Stimulated activated CD4-positive, alpha-beta T cell treated with anti-CD3 and anti-CD28 coated beads, TNF-alpha, amount 100 ng/mL, for 24 hours (primary cell): Measurements from ENCODE around the gene TUFT1.
A peak's percentile ranks its signal among the peaks of the same experiment; 100 is the strongest.
"Not testable (repeated sequence)": the region's sequence is repeated elsewhere in the genome, so short reads cannot be mapped to it uniquely, and the experiment has no call there.

Experiments used
- DNase-seq, 3 experiments: peaks; one replicate each; pipeline ENCODE4 v3.0.0-alpha.2; 2020; ENCODE audit warnings: low read depth in 3 of 3

TUFT1 gene

DNA sequence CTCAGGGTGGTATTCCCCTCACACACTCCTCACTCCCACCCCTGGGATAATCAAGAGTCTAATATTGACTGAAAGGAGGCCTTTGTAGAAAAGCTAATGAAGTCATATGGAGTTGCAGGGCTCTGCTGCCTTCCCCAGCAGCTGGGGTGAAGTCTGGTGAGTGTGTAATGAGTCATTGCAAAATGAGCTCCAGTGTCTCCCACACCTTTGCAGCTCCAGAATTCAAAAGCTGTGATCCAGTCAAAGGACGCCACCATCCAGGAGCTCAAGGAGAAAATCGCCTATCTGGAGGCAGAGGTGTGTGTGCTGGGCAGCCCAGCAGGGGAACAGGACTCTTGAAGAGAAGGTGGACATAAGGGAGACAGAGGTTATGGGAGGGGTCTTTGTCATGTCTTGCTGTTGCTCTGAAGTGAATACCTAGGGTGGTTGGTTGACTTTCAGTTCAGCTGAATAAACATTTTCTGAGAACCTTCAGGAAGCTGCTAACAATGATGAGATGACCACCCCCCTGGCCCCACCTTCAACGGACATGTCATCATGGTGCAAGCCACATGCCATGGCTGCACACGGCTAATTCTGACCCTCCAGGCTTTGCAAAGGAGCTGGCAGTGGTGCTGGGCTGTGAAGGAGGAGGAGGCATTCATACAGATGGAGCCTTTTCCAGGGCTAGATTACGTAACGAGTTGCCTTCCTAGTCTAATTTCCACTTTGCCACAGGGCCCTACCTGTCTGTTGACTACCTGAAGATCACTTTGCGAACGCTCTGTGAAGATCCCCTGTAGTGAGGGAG lies 39.5 kb downstream of the TUFT1 start:
- no peak for DNase-seq

GRCh38 chr1:151581451-151581850 lies 41.3 kb downstream of the TUFT1 start:
- DNase-seq, result no peak

- DNase-seq, result no peak
These were observed 41.8 kb downstream of the TUFT1 start for GRCh38 chr1:151581921-151582320.

DNA sequence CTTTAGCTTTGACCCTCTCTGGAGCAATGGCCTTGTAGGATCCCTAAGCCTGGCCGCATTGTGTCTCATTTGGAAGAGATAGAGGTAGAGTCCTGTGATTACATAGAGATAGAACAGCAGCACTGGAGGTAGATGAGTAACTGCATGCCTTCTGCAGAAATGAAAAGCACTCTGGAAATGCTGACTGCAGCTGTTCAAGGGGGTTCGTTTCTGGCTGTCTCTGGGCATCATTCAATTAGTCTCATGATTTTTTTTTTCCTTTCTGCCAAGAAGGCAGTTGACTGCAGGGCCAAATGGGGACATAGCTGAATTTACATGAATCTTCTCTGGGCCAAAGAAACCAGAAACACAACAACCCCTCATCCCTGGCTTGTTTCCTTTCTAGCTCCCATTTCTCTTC lies 43.7 kb downstream of the TUFT1 start:
- DNase-seq, result no peak

GRCh38 chr1:151584278-151584677 lies 44.2 kb downstream of the TUFT1 start:
- DNase-seq, result no peak

DNA sequence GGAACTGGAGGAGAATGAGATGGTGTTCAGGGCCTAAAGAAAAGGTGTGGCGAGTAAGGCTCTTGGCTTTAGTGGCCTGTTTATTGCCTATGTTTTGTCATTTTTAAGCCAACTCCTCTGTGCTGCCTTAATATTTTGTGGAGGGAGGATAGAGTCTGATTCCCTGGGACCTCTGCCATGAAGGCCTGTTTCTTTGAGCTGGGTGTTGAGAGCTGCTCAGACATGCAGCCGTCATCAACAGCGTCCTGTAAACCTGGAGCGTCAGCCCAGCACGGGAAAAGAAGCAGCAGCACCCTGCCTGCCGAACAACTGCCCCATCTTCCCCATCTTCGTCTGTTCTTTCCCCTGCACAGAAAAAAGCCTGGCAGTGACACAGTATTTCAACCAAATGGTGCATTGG lies 44.7 kb downstream of the TUFT1 start:
- no peak for DNase-seq

- no peak for DNase-seq
These were observed 45.5 kb downstream of the TUFT1 start for GRCh38 chr1:151585622-151586021.

GRCh38 chr1:151590961-151591360 lies 50.9 kb downstream of the TUFT1 start:
- no peak for DNase-seq

DNA sequence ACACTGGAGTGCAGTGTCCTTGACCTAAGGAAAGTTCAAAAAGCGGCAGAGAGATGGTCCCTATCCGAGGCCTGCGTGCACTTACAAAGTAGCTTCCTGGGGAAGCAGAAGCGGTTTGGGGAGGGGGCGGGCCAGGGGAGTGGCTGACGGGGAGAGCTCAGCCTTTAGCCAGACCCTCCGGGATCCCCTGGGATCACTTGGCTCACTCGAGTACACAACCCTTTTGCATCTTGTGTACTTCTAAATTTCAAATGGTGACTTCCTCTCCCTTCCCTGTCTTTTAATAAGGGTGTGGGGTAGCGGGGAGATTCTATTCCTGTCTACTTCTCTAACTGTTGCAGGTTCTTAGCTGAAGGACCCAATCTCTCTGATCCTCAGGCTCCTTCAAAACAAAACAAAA lies 53.6 kb downstream of the TUFT1 start:
- no peak for DNase-seq

DNA sequence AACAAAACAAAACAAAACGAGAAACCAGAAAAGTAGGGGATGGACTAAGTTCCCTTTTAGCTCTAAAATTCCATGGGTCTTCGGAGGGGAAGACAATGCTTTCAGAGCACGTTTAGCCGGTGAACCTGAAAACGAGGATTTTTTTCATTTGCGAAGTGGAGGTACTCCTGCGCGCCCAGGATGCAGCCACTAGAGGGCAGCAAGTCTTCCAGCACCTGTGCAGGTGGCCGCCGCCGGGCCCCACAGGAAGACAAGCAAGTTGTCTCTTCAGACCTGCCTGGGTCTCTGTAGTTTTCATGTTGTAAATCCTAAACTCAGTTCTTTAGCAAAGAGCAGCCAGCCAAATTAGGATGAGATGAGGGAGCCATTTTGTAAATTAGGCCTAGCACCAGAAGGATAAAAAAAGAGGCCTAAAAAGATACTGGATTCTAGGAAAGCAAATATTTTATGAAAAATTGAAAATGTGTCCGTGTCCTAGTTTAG lies 54.1 kb downstream of the TUFT1 start:
- peak; percentile 65 to 83 (median 76) for DNase-seq

DNA sequence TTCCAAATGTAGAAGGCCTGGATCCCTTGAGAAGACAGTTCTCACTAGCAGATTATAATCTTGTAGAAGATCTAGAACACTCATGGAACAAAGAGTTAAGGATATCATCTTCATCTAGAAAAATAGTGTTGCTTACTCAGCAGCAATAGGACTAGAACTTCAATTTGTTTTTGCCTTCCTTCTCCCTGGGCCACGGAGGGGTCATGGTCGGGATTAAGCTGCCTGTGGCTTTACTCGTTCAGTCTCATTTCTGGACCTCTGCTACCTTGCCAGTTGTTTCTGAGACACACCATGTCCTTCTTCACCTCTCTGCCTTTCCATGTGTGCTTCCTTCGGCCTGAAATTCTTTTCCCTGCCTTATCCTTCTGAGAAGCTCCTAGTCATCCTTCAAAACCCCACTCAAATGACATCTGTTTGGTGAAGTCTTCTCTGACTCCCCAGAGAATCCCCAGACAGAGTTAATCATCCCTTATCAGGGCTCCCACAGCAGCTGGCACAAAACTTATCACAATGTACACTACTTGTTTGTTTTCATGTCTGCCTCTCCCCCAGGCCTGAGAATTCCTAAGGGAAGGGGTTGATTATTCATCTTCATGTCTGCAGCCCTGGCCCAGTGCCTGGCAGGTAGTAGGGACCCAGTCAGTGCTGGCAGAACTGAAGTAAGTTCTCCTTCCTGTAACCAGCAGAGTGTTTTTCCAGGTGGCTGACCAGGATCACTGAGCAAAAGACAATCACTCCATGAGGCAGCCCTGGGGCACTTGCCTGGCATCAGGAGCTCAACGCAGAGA lies 56.3 kb downstream of the TUFT1 start:
- DNase-seq, result no peak

- not testable (repeated sequence) for DNase-seq
These were observed 62.4 kb downstream of the TUFT1 start for GRCh38 chr1:151602550-151602949.

DNA sequence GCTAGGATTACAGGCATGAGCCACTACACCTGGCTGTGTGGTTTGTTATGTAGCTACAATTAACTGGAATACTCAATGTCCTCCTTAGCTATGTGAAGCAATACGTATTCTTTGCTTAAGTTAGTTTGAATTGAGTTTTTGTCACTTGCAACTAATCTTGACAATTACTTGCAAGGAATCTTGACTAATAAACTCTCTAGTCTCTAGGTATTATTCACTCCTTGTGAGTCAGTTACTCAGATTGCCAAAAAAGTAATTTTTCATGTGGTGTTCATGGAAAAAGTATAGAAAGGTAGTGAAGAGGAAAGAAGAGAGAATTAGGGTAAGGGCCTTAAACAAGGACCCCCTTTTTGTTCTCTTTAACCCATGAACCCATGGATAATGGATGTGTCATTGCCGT lies 64.2 kb downstream of the TUFT1 start:
- no peak for DNase-seq

- no peak for DNase-seq
These were observed 66.3 kb downstream of the TUFT1 start for GRCh38 chr1:151606384-151606783.

DNA sequence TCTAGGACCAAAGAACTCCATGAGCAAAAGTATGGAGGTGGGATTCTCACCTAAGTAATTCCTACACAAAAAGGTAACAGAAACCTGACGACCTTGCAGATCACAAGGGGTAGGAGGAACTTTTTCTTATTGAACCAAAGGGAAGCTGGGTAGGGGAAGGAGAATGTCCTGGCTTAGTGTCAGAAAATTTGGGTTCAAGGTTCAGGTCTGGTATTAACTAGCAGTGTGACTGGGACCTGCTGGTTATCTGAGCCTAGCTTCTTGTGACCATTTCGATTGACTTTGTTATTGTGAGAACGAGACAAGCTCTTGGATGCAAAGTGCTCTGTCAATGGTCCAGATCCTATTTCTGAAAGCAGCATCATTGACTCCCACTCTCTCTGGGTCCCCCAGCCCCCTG lies 66.7 kb downstream of the TUFT1 start:
- DNase-seq, result no peak

GRCh38 chr1:151610142-151610541 lies 70.0 kb downstream of the TUFT1 start:
- DNase-seq, result no peak

DNA sequence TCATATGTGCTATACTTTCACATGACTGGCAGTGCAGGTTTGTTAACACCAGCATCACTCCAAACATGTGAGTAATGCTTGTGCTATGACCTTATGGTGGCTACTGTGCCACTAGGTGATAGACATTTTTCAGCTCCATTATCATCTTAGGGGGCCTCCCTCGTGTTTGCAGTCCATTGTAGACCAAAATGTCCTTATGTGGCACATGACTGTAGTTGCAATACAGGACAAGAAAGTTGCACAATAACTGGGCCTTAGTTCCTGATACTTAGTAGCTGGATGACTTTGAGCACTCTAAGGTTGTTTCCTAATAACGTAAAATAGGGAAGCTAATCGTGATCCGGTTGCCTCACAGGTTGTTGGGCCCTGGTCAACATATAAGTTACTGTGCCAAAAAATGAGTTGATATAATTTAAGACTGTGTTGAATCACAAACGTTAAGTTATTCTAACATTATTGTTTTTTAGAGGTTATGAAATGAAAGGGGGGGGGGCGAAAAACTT lies 71.2 kb downstream of the TUFT1 start:
- no peak for DNase-seq

DNA sequence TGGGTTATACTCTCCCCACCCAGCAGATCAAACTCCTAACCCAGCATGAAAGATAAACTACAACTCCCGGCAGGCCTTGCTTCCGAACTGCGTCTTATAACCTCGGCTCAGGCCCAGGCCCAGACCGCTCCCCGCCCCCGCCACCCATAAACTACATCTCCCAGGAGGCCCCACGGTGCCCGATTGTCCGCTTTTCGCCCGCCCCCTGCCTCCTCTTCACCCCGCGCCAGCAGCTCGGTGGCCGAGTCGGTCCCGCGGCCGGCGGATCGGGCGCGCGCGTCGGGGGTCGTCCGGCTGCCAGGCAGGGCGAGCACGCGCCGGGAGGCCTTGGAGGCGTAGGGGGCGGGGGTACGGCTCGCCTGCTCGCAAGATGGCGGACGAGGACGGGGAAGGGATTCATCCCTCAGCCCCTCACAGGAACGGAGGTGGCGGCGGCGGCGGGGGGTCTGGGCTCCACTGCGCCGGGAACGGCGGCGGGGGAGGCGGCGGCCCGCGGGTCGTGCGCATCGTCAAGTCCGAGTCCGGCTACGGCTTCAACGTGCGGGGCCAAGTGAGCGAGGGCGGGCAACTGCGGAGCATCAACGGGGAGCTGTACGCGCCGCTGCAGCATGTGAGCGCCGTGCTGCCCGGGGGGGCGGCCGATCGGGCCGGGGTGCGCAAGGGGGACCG lies 71.9 kb downstream of the TUFT1 start, which contains the start of gene SNX27:
Gene SNX27 (plus strand): TSS at position 219 of the 669 bp plus-strand sequence. CDS start 152 bp downstream, at position 371.
- peak; percentile 70 to 87 (median 85) for DNase-seq

DNA sequence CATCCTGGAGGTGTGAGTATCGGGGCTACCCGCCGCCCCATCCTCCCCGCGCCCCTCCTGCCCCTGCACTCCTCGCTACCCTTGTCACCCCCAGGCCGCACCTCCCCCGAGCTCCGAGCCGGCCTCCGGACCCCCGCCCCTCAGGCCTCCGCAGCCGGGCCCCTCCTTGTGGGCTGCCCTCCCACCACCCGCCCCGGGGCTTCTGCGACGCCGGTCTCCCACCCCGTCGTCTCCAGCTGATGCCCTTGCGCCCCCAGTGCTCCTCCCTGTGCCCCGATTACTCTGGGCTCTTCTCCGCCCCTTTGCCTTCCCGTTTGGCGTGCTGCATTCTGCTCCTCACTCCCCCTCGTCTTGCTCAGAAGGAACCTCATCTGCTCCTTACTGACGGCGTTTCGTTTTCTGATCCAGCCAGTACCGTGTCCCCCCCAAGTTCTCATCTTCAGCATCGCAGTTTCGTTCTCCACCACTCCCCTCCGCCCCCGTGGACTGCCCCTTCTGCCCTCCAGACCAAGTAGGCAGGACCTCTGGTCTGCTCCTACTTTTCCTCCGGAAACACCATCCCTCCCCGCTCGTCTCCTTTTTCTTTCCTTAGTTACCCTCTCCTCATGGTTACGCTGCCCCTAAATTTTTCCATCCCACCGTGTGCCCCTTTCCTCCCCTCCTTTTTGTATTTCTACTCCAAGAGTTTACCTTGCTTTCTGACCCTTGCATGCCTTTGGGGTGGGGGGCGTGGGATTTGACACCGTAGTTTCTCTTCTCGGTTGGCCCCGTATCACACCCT lies 72.6 kb downstream of the TUFT1 start:
- DNase-seq, result no peak

GRCh38 chr1:151613282-151613780 lies 73.2 kb downstream of the TUFT1 start:
- DNase-seq, result no peak
